Testis (tissue), 2 donors: ENCODE measurements around the gene GRM8.

Source experiments
- CTCF ChIP-seq, 3 experiments: fragments of 450-650 bp in 2 of 3; fragments of 200-600 bp in 1 of 3; sonication (generic) in 1 of 3; IDR thresholded peaks; one replicate each; pipeline ENCODE4 v1.5.1; 2016 to 2019; ENCODE audit warnings: antibody characterized with exemption in 3 of 3, mild to moderate bottlenecking in 2 of 3, moderate library complexity in 1 of 3
- POLR2A ChIP-seq: fragments of 450-650 bp; IDR thresholded peaks from one replicate; pipeline ENCODE4 v1.6.1; 2017; ENCODE audit warnings: antibody characterized with exemption, mild to moderate bottlenecking, moderate library complexity

GRCh38 chr7:126799541-126799940, 453.2 kb downstream of the GRM8 start:
- no peak for TF ChIP-seq CTCF (IDR thresholded peaks at IDR 0.05)
- no peak for TF ChIP-seq POLR2A
